Stimulated activated CD8-positive, alpha-beta memory T cell treated with anti-CD3 and anti-CD28 coated beads, Interleukin-15, amount 100 ng/mL, for 4 hours (primary cell): ENCODE results near the gene INPP5K.

ENCODE experiments used
- DNase-seq, 2 donors: peaks; one replicate each; pipeline ENCODE4 v3.0.0-alpha.2; 2020; ENCODE audit warnings: low read depth in 2 of 2

The INPP5K gene

DNA sequence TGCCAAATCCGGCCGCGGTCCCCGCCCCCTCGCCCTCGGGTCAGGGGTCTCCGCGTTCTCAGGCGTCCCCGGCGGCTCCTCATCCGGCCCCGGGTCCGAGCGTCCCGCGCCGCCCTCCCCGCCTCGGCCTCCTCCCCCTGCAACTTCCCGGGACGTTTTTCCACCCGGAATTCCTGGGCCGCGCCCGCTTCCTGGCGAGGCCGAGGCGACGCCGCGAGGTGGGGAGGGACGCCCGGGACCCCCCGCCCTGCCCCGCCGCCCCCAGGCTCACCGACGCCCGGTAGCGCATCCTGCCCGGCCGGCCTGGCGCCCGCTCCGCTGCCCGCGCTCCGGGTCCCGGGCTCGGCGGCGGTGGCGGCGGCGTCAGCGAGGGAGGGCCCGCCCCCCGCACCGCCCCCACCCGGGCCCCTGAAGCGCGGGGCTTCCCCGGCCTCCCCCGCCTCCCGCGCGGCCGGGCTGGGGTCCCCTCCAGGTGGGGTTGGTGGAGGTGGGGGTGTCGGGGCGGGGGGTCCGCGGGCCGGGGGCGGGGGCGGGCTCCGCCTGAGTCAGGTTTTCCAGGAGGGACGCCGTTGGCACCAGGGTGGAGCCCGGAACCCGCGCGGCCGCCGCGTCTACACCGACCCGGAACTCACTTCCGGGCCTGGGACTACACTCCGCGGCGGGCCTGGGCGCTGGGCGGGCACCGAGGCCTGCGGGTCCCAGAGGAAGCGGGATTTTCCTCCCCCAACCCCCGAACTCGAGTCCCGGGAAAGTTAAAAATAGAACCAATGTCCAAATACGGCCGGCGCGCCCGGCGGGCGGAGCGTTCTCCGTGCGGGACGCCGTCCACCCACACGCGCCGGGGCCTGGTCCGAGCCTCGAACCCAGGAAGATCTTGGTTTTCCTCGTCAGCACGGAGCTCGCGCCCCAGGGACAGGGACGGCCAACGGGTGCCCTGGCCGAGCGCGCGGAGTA lies 30.7 kb downstream of the INPP5K start:
- DNase-seq: peak; percentile 55 to 62

DNA sequence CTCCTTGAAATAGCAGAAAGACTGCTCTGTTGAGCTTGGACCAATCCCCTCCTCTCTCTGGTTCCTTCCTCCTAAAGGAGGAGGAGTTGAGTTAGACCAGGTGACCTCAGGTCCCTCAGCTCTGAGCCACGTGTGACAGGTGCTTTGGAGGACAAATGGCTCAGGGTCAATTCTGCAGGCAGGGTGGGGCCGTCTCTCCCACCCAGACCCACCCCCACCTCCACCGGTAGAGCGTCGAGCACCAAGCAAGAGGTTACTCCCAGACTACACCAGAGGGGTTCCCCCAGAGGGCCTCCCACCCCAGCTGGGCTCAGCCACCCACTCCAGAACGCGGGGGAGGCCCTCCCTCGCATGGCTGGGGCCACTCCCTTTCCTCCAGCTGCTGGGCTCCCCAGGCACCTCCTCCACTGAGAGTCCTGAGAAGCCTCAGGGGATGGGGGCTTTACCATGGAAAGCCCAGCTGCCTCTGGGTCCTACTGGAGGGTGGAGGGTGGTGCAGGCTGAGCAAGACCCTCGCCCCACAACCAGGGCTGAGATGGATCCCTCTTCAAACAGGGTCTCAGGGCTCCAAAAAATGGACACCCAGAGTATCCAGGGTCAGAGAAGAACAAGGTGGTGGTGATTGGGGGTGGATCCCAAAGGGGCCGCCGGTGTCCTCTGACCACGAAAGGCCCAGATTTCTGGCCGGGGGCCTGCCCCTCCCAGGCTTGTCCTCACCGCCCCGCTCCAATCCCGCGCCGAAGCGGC lies 31.6 kb downstream of the INPP5K start:
- peak; percentile 37 to 43 for DNase-seq

DNA sequence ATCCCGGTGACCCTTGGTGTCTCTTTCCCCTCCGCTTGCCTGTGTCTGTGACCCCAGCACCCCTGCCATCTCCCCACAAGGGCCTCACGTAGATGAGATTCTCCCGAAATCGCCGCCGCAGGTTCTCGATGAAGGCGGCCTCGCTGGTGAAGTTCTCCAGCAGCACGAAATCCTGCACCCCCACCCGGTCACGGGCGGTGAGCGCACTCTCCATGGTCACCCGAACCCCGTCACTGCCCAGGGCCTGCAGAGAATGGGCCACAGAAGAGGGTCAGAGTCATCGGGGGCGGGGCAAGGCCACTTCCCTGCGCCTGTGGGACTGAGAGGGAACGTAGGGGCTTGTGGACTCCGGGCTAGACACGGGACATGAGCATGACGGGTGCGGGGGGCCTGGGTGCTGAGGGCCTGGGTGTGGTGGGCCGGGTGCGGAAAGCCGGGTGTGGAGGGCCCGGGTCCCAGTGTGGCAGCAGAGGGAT lies 32.3 kb downstream of the INPP5K start:
- DNase-seq: no peak

DNA sequence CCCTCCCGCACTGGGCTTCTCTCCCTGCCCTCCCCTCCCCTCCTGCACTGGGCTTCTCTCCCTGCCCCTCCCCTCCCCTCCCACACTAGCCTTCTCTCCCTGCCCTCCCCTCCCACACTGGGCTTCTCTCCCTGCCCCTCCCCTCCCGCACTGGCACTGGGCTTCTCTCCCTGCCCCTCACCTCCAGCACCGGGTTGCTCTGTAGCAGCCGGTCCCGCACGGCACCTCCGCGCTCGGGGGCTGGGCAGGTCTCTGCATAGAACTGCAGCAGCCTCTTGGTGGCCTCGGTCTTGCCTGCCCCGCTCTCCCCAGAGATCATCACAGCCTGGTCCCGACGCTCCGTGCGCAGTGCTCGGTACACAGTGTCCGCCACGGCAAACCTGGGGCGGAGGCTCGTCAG lies 33.7 kb downstream of the INPP5K start:
- no peak for DNase-seq

DNA sequence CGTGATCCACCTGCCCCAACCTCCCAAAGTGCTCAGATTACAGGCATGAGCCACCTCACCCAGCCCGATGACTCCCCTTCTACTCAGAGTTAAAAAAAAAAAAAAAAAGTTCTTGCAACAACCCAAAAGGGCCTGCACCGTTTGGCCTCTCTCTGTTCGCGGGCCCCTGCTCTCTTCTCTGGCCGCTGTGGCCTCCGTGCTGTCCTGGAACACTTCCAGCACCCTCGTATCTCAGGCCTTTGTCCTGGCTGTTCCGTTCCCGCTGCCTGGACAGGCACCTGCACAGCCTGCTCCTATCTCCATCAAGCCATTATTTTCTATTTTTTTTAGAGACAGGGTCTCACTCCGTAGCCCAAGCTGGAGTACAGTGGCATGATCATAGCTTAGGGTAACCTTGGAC lies 34.7 kb downstream of the INPP5K start:
- no peak for DNase-seq

DNA sequence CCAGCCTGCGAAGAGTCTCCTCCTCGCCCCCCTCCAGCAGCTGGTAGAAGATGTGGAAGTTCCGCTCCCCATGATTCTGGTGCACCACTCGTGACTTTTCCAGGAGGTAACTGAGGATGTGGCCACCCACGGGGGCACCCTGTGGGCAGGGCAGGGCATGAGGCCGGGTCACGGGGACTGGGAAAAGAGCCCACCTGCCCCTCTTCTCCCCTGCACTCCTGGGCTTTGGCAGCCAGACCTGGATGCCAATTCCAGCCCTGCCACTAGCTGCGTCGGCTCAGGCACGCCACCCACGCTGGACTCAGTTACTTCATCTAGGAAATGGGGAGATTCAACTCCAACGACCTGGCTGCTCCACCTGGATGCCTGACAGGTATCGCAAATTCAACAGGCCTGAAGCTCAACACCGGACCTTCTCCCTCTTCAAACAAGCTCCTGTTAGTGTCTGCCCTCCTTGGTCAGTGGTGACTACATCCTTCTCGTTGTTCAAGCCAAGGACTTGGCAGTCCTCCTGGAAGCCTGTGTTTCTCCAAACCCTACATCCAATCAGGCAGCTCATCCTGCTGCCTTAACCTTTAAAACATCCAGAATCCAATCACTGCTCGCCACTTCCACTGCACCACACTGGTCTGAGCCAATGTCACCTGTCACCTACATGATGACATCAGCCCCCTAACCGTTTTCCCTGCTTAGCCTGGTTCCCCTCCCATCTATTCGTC lies 35.5 kb downstream of the INPP5K start:
- no peak for DNase-seq

DNA sequence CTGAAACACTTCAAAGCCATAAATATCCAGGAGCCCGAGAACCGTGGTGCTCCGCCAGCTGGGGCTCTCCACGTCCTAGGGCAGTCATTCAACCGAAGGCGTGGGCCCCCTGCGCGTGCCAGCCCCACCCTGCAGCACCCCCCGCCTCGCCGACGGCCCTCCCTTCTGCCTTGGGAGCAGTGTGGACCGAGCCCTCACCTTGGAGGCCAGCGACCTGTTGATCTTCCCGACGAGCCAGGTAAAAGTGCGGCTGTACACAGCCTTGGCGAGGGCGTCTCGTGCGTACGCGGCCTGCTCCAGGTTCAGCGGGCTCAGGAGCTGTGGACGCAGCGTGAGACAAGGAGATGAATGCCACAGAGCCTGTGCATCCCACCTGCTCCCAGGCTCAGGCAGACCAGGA lies 38.0 kb downstream of the INPP5K start:
- DNase-seq: no peak

DNA sequence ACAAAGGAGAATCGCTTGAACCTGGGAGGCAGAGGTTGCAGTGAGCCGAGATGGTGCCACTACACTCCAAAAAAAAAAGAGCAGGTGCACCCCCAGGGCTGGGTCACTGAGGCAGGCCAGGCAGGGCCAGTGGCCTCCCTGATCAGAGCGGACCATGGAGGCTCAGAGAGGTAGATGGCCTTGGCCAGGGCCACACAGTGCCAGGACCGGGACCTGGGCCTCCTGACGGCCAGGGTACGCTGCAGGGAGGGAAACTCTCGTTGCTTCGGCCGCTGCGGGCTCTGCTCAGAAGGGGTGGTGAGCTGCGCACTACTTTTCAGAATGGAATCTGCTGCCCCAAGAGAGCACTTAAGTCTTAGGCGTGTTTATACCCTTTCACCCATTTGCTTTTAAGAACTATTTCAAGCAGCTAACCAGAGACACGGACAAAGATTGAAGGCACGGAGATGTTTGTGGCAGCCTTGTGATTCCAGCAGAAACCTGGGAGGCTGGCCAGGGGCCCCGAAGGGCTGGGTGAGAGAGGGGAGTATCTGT lies 41.0 kb downstream of the INPP5K start:
- no peak for DNase-seq

DNA sequence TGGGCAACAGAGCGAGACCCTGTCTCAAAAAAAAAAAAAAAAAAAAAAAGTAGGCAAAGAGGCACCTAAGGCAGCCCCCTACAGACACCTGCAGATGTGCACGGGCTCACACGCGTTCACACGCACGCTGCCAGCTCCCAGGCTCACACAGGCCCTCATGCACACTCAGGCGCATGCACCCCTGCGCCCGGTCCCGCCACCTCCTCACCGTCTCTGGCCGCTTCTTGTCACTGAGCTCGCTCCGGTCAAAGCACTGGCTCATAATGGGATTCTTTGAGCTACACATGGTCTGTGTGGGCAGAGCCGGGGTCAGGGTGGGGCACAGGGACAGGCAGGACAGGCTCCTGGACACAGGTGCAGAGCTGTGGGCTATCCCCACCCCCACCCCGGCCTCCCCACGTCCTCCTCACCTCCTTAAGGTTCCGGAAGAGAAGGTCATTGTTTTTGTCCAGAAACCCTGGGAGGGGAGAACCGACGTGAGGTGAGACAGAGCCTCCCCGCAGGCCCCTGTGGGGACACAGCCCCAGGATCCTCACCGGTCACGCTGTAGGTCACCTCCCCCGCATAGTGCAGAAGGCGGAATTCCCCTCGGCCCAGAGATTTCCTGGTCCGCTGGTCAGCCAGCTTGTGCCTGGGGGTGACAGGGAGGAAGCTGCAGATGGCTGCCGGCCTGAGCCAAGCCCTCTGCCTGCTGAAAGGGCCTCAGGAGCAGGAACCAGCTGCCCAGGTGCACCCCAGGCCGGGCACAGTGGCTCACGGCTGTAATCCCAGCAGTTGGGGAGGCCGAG lies 41.8 kb downstream of the INPP5K start:
- no peak for DNase-seq

DNA sequence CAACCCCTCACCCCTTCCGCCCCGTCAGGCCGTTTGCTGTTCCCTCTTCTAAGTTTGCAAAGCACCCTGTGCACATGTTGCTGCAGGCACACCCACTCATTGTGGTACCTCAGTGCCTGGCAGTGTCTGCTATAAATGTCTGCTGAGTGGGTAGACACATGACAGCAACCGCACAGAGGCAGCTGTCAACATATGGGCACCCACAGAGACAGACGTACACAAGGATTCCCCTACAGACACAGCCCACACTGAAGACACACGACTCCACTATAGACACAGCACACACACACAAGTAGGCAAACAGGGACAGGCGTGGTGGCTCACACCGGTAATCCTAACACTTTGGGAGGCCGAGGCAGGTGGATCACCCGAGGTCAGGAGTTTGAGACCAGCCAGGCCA lies 42.6 kb downstream of the INPP5K start:
- DNase-seq: no peak

DNA sequence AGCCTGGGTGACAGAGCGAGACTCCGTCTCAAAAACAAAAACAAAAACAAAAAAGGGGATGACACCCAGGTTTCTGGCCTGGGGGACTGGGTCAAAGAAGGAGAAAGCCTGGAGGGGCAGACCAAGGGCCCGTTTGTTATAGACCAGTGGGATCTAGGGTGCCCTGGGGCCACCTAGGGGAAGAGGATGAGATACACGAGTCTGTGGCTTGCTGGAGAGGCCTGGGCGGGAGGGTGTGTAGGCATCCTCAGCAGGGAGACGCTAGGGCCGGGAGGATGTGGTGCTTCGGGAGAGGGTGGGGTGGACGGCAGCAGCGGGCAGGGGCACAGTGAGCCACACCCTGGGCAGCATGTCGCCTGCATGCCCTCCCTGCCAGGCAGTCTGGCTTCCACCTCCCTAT lies 43.2 kb downstream of the INPP5K start:
- DNase-seq: no peak

DNA sequence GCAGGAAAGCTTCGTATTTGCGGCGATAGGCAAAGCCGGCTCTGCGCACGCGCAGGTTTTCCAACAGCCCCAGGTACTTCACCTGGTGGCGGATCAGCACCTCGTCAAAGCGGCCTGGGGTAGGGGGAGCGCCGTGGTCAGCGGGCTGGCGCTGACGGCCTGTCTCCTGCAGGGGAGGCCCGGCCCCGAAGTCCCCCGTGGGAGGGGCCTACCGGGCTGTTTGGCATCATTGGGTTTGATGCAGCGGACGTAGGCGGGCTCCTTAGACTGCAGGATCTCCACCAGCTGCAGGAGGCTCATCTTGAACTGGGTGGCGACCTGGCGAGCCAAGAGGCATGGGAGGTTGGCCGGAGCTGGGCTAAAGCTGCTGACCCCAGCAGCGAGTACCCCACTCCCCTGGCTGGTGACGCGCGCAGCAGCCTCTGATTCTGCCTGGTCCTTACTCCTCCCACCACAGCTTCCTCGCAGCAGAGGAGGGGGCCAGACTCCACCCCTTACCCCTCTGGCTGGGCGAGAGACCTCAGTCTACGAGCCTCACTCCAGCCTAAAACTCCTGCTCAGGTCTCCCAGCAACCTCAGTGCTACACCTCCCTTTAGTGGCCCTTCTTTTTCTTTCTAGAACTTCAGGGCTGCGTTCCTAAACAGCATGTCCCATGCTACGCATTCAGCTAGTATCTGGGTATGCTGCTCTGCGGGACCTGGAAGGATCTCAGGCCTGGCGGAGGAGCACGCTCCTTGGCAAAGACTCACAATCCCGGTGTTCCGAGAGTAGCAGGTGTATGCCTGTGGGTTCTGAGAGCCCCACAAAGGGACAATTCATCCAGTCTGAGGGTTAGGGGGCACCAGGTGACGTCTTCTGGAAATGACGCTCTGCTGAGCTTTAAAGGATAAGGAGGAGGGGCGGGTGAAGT lies 44.2 kb downstream of the INPP5K start:
- no peak for DNase-seq

DNA sequence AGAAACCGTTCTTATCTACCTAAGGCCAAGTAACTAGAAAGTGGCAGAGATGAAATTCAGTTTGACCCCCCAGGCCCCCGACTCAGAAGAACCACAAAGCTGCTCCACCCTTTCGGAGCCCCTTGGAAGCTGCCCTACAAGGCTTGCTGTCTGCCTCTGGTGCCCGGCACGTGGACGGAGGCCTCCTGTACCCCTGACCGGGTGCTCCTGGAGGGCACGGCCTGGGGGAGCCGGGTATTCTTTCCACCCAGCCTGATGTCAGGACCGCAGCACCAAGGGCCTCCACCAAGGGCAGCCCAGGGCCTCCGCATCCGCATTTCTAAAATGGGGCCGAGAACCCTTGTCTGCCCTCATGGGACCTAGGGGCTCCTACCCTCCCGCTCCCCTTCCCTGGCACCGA lies 44.9 kb downstream of the INPP5K start:
- no peak for DNase-seq

DNA sequence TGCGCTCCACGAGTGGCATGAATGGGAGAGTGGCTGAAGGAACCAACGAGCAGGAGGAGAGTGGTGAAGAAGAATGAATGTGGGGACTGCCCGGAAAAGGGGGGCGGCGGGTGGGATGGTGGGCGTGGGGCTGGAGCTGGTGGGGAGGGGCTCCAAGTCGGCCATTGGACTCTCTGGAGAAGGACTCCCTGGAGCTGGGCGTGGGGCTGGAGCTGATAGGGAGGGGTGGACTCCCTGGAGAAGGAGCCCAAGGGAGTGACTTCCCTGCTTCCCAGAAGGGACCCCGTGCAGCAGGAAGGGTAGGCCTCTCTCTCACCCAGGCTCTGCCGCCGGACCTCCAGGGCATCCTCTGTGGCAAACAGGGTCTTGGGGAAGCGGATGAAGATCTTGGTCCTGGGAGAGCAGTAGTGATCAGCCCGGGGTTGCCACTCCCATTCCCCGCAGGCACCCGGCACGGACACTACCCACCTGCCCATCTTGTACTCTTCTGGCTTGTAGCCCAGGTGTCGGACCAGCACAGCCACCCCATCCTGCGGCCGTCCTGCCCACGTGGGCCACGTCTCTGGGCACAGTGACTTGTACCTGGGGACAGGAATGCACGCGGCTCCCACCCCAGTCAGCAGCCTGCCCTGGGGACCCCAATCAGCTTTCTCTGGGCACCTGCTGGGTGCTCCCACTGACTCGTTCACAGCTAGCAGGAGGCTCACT lies 45.5 kb downstream of the INPP5K start:
- DNase-seq: no peak

DNA sequence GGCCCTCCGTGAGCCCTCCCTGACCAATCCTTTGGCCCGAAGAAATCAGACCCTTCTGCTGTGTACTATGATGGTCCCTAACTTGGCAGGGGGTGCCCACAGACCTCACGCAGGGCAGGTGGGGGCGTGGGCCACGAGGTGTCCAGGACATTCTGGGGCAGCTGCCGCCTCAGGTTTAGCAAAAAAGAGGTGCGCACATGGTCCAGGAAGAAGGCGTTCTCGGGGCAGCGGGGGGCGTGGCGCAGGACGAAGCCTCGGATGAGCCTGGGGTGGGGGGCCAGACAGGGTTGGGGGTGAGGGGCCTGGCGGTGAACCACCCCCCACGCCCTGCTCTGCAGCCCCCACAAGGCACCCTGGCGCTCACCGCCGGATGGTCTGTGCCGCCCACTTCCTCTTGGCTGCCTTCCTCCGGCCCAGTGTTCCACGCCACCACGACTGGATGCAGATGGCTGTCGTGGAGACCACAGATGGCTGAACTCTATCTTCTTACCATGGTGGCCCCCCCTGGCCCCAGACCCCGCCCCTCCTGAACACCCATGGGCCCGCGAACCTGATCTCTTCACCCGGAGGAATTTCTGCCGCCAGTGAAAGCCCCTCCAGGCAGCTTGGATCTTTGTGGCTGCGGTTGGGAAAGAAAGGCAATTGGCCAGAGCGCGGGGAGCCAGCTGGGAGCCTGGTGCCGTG lies 46.2 kb downstream of the INPP5K start:
- DNase-seq: no peak

DNA sequence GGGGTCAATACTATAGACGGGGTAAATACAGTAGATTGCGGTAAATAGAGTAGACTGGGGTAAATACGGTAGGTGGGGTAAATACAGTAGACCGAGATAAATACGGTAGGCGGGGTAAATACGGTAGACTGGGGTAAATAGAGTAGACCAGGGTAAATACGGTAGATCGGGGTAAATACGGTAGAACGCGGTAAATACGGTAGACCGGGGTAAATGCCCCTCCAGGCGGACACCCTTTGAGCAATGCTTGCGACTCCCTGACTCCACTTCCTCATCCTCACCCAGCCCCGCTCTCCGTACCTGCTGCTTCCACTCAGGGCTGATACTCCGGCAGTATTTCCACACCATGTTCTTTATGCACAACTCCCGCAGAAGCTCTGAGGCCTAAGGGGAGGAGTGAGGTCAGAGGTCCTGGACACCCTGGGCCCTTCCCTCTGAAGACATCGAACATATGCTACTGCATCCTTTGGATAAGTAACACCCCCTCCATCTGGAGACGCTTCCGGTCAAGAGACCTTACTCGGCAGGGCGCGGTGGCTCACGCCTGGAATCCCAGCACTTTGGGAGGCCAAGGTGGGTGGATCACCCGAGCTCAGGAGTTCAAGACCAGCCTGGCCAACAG lies 47.1 kb downstream of the INPP5K start:
- no peak for DNase-seq

DNA sequence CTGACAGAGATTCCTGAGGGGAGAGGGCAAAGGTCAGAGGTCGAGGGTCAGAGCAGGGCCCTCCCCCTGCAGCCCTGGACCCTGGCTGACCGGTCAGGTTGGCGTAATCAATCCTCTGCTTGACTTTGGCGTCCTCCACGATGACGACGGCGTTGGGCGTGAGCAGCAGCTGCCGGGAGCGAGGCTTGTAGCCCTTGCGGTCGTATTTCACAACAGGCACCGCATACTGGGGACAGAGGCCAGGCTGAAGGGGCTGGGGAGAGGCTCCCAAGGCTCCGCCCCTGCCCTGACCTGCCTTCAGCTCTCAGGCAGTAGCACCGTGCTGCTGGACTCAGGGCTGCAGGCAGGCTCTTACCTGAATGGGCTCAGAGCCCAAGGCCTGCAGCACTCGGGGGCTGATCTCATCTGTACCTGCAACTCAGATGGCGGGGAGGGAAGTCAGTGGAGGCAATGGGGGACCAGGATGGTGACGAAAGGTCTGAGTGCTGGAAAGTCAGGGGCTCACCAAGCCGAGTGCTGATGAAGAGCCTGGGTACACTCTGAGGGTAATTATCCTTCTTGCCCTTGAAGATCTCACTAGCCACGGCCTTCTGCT lies 48.4 kb downstream of the INPP5K start:
- DNase-seq: no peak

DNA sequence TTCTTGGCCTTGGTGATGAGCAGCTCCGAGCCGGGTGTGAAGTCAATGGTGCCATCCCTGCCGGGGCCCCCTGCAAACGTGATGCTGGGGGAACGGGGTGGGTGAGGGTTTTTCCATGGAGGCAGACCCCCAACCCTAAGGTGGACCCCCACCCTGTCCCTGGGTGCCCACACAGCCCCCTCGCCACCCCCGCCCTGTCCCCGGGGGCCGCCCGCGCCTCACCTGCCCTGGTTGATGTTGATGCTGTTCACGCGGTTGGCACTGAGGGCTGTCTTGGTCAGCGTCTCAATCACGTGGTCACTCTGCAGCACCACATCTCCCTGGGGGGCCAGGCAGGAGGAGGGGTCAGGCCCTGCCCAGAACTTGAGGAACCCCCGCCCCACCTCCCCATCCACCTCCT lies 49.2 kb downstream of the INPP5K start:
- DNase-seq: no peak
